Adrenal gland (tissue), 12 donors: ENCODE data around the gene HHIP. TPM values are rescaled to one million over a fixed set of nuclear protein-coding genes. Genes with fewer than 3 reads are reported as not detected.

ENCODE experiments used
- DNase-seq, 7 donors: peaks; one replicate each; pipeline ENCODE4 v3.0.0-alpha.2; 2019 to 2020
- H3K27ac ChIP-seq, 5 donors: fragments of 200-600 bp; sonication (generic) in 4 of 5; 1 replicate in 3 of 5; 2 replicates in 2 of 5; pipeline versions ENCODE4 v1.5.1 to v1.8.0; 2016 to 2020; ENCODE audit warnings: mild to moderate bottlenecking in 1 of 5
- H3K27me3 ChIP-seq: fragments of 200-600 bp; 2 replicates; pipeline ENCODE4 v1.8.0; 2021
- H3K36me3 ChIP-seq, 2 donors: fragments of 200-600 bp; replicated peaks in 1 of 2; 1 replicate in 1 of 2; 2 replicates in 1 of 2; pipeline versions ENCODE4 v1.5.1 to v1.8.0; 2018 to 2022
- H3K4me1 ChIP-seq, 2 donors: fragments of 200-600 bp; replicated peaks in 1 of 2; 1 replicate in 1 of 2; 2 replicates in 1 of 2; pipeline versions ENCODE4 v1.5.1 to v1.8.0; 2018 to 2021
- H3K4me3 ChIP-seq, 4 donors: fragments of 200-600 bp; sonication (generic) in 3 of 4; one replicate each; pipeline ENCODE4 v1.5.1; 2016 to 2018
- H3K9me3 ChIP-seq, 3 donors: fragments of 200-600 bp; sonication (generic) in 1 of 3; replicated peaks in 1 of 3; 1 replicate in 2 of 3; 2 replicates in 1 of 3; pipeline versions ENCODE4 v1.5.1 to v1.8.0; 2016 to 2021
- CTCF ChIP-seq, 6 experiments: fragments of 450-650 bp in 4 of 6; fragments of 200-600 bp in 2 of 6; sonication (generic) in 1 of 6; IDR thresholded peaks; 1 replicate in 5 of 6; 2 replicates in 1 of 6; pipeline versions ENCODE4 v1.5.1 to v1.8.0; 2016 to 2021; ENCODE audit warnings: antibody characterized with exemption in 6 of 6, mild to moderate bottlenecking in 2 of 6, moderate library complexity in 1 of 6
- POLR2A ChIP-seq, 2 donors: fragments of 450-650 bp; IDR thresholded peaks; one replicate each; pipeline ENCODE4 v1.6.1; 2017; ENCODE audit warnings: antibody characterized with exemption in 2 of 2, mild to moderate bottlenecking in 2 of 2, moderate library complexity in 1 of 2
- WGBS, 4 donors: extraction: QIAGEN DNeasy Blood & Tissue Kit in 2 of 4; methylation state at CpG; one replicate each; pipeline versions ENCODE4 v1.1.5 to v1.1.7; 2013 to 2017; 5-methylcytosine and 5-hydroxymethylcytosine counted together
- intact Hi-C, 2 donors: fragments of 100-400 bp; cut with DNase I; formaldehyde crosslinking; loops; one replicate each; pipeline versions ENCODE4 v1.14.1 to v1.15.0; 2022 to 2023
- polyA plus RNA-seq, 3 donors: library from polyadenylated mRNA; stranded (reverse); fragments of 200-250 nt in 2 of 3; fragments of 350-450 nt in 1 of 3; fragmentation: Illumina TruSeq in 1 of 3; extraction: RNeasy Lipid Tissue Mini Kit (QIAGEN cat#74804) in 1 of 3; gene quantifications; one replicate each; pipeline ENCODE4 v1.2.3, GENCODE V29; 2013 to 2014
- total RNA-seq, 9 donors: library from RNA; depleted of rRNA in 4 of 9; stranded (reverse); fragments of >200 nt in 4 of 9; fragments of 120-200 nt in 1 of 9; fragmentation: NEBNext Ultra II Directional in 1 of 9; extraction: Animal tissue kit (Norgen Biotek cat#: 25700) in 1 of 9; gene quantifications; one replicate each; pipeline versions ENCODE4 v1.1.0 to v1.2.4, GENCODE V29; 2013 to 2023
- donor health status: healthy with polysubstance abuse.
- donor health status: Bipolar disorder and iron deficiency.
- donor health status: DM: yes; HTN: yes; CAD: no.
- donor health status: DM: no; HTN: no; CAD: no.
- donor health status: DM: no; HTN: no; CAD: no.
- donor health status: DM: yes; HTN: yes; CAD: no.

HHIP gene
- total and polyA plus RNA-seq, 12 donors = 2.1 to 169 (median 9.2) TPM

GRCh38 chr4:144648042-144648441 is 2.1 kb downstream of the HHIP start:
- 31 to 38% (median 36%) methylated on average over 2 of the region's 2 CpGs for WGBS, 4 donors
- TF ChIP-seq CTCF (IDR thresholded peaks at IDR 0.05) (no peak), POLR2A (IDR thresholded peaks at IDR 0.05) (no peak)
- DNase-seq = no peak
- peaks cover 0 to 18% of the 10 kb centered on the region in 2 donors for H3K4me1 ChIP-seq
- no peaks in the 10 kb centered on the region for H3K36me3 ChIP-seq
- no peaks in the 10 kb centered on the region for H3K9me3 ChIP-seq
- no peak overlapping the region for H3K27ac ChIP-seq
- H3K27me3 ChIP-seq = peaks cover 20% of the 10 kb centered on the region
- intact Hi-C loops = no loop called here
- H3K4me3 ChIP-seq = no peak overlapping the region

DNA sequence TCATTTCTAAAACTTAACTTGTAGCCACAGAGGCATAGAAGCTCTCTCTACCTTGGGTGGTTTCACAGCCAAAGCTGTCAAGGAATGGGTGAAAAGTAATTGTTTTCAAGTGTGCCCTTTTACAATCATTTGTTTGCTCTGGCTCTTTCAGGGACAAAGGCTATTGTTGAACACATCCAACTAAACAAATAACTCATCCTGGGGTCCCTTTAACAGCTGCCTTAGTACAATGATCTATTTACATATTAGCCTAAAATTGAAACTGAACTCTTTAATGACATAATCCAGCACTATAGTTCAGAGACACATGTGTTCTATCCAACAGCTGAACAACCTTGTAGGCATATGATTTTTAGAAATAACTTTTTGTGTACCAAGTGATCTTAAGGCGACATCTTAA is 3.7 kb downstream of the HHIP start:
- no peaks in the 10 kb centered on the region for H3K36me3 ChIP-seq
- H3K27me3 ChIP-seq = peaks cover 24% of the 10 kb centered on the region
- TF ChIP-seq POLR2A (IDR thresholded peaks at IDR 0.05) (no peak), CTCF (IDR thresholded peaks at IDR 0.05) (no peak)
- H3K9me3 ChIP-seq = no peaks in the 10 kb centered on the region
- H3K4me1 ChIP-seq = peaks cover 0 to 18% of the 10 kb centered on the region in 2 donors
- H3K27ac ChIP-seq = no peak overlapping the region
- no peak overlapping the region for H3K4me3 ChIP-seq
- WGBS, 4 donors = 77 to 92% (median 88%) methylated on average over 1 of the region's 1 CpG
- DNase-seq = no peak
- intact Hi-C loops = no loop called here

DNA sequence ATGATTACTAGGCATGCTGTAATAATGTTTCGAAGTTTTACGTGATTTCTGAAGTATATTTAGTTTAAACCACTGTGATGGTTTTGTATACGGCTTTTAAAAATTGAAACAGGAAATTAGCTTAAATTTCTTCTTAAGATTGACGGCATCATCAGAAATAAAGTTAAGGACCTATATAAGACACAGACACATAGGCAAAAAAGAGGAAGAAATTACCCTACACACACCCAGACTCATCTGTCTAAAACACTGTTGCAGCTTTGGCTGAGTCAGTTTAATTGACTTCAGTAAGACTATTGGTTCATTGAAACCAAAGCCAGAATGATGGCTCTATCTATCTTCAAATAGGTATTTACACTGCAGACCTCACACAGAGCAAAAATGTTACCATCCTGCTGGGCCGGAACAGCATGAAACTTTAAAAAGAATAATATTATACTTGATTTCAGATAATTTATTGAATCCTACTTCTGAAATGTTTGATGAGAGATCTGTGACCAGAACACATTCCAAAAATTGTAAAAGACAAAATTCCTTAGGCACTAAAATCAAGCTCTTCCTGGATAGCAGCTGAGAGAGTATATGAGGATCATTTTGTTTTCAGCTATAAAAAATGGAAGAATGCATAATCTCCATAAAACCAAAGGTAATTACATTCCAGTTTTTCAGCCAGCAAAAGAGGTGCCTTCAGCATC is 4.5 kb downstream of the HHIP start:
- no peak for TF ChIP-seq CTCF (IDR thresholded peaks at IDR 0.05)
- TF ChIP-seq POLR2A (IDR thresholded peaks at IDR 0.05) = no peak
- peaks cover 0 to 15% of the 10 kb centered on the region in 2 donors for H3K4me1 ChIP-seq
- WGBS, 4 donors = 75 to 86% (median 81%) methylated on average over 5 of the region's 5 CpGs
- peaks cover 24% of the 10 kb centered on the region for H3K27me3 ChIP-seq
- intact Hi-C loops = no loop called here
- no peak overlapping the region for H3K4me3 ChIP-seq
- no peaks in the 10 kb centered on the region for H3K9me3 ChIP-seq
- H3K36me3 ChIP-seq = no peaks in the 10 kb centered on the region
- H3K27ac ChIP-seq = no peak overlapping the region
- DNase-seq = no peak

- no peak for DNase-seq
- 83 to 85% (median 85%) methylated on average over 4 of the region's 4 CpGs for WGBS, 4 donors
- intact Hi-C loops = no loop called here
- Histone ChIP-seq H3K4me1 (no peaks in the 10 kb centered on the region), H3K27me3 (peaks cover 4% of the 10 kb centered on the region), H3K4me3 (no peak overlapping the region), H3K27ac (no peak overlapping the region), H3K9me3 (no peaks in the 10 kb centered on the region), H3K36me3 (no peaks in the 10 kb centered on the region)
- TF ChIP-seq POLR2A (IDR thresholded peaks at IDR 0.05) = no peak
- TF ChIP-seq CTCF (IDR thresholded peaks at IDR 0.05) = no peak
These were observed 8.0 kb downstream of the HHIP start for GRCh38 chr4:144653781-144654545.
